ENCODE results near the gene NR2F1-AS1. TPM values are rescaled to one million over a fixed set of nuclear protein-coding genes. Genes with fewer than 3 reads are reported as not detected.

The NR2F1-AS1 gene
- total and polyA plus RNA-seq, 4 donors = 2.0 to 4.0 (median 2.1) TPM

- no peaks in the 10 kb centered on the region for H3K9me3 ChIP-seq (ENCODE audit: control insufficient read depth in 4 of 4, low read length in 3 of 4)
- no peak overlapping the region for H3K27ac ChIP-seq (ENCODE audit: low read depth in 1 of 2, low read length in 2 of 2)
- DNase-seq (ENCODE audit: low spot score) = no peak
- no peak overlapping the region for H3K4me3 ChIP-seq (ENCODE audit: low read depth in 1 of 3, low read length in 3 of 3)
- no peak for TF ChIP-seq TAF1 (conservative IDR thresholded peaks at IDR 0.05)
- TF ChIP-seq YY1 (IDR thresholded peaks at IDR 0.05) = no peak
- TF ChIP-seq HNF4G (IDR thresholded peaks at IDR 0.05) = no peak
- TF ChIP-seq, protein P1, sequence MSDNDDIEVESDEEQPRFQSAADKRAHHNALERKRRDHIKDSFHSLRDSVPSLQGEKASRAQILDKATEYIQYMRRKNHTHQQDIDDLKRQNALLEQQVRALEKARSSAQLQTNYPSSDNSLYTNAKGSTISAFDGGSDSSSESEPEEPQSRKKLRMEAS (IDR thresholded peaks at IDR 0.05) = no peak
- no peak for TF ChIP-seq SP1 (IDR thresholded peaks at IDR 0.05)
- TF ChIP-seq NR2F2 (IDR thresholded peaks at IDR 0.05) = no peak
- TF ChIP-seq REST (IDR thresholded peaks at IDR 0.05) = no peak
- no peak for TF ChIP-seq JUND (IDR thresholded peaks at IDR 0.05)
- TF ChIP-seq HNF4A (conservative IDR thresholded peaks at IDR 0.05) = no peak
- TF ChIP-seq EGR1 (IDR thresholded peaks at IDR 0.05; ENCODE audit: low read depth in 2 of 2) = no peak
- no peak for TF ChIP-seq GABPA (IDR thresholded peaks at IDR 0.05 in 1 of 2, conservative IDR thresholded peaks at IDR 0.05 in 1 of 2)
- no peak for TF ChIP-seq RXRA (IDR thresholded peaks at IDR 0.05)
- TF ChIP-seq, protein P2, sequence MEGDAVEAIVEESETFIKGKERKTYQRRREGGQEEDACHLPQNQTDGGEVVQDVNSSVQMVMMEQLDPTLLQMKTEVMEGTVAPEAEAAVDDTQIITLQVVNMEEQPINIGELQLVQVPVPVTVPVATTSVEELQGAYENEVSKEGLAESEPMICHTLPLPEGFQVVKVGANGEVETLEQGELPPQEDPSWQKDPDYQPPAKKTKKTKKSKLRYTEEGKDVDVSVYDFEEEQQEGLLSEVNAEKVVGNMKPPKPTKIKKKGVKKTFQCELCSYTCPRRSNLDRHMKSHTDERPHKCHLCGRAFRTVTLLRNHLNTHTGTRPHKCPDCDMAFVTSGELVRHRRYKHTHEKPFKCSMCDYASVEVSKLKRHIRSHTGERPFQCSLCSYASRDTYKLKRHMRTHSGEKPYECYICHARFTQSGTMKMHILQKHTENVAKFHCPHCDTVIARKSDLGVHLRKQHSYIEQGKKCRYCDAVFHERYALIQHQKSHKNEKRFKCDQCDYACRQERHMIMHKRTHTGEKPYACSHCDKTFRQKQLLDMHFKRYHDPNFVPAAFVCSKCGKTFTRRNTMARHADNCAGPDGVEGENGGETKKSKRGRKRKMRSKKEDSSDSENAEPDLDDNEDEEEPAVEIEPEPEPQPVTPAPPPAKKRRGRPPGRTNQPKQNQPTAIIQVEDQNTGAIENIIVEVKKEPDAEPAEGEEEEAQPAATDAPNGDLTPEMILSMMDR (IDR thresholded peaks at IDR 0.05; ENCODE audit: low read depth, low read length, missing input control) = no peak
- TF ChIP-seq FOXA2 (IDR thresholded peaks at IDR 0.05) = no peak
- no peak for TF ChIP-seq RAD21 (IDR thresholded peaks at IDR 0.05)
- H3K27me3 ChIP-seq (ENCODE audit: control insufficient read depth in 4 of 4, insufficient read depth in 4 of 4, low read length in 3 of 4) = no peaks in the 10 kb centered on the region
- H3K9ac ChIP-seq (ENCODE audit: low read depth in 1 of 2, low read length in 2 of 2) = no peak overlapping the region
- WGBS = 72% methylated on average over 3 of the region's 3 CpGs
- H3K36me3 ChIP-seq (ENCODE audit: control insufficient read depth in 4 of 4, insufficient read depth in 3 of 4, low read depth in 1 of 4, low read length in 3 of 4) = no peaks in the 10 kb centered on the region
- H3K4me1 ChIP-seq (ENCODE audit: control insufficient read depth in 4 of 4, insufficient read depth in 4 of 4, low read length in 3 of 4) = no peaks in the 10 kb centered on the region
Observed at GRCh38 chr5:93512799-93513198, 68.2 kb downstream of the NR2F1-AS1 start.

GRCh38 chr5:93511445-93511844, 69.6 kb downstream of the NR2F1-AS1 start:
- TF ChIP-seq HNF4G (IDR thresholded peaks at IDR 0.05) (no peak), JUND (IDR thresholded peaks at IDR 0.05) (no peak), RXRA (IDR thresholded peaks at IDR 0.05) (no peak), EGR1 (IDR thresholded peaks at IDR 0.05; ENCODE audit: low read depth in 2 of 2) (no peak), TAF1 (conservative IDR thresholded peaks at IDR 0.05) (no peak), FOXA2 (IDR thresholded peaks at IDR 0.05) (no peak), GABPA (IDR thresholded peaks at IDR 0.05 in 1 of 2, conservative IDR thresholded peaks at IDR 0.05 in 1 of 2) (no peak), REST (IDR thresholded peaks at IDR 0.05) (no peak), RAD21 (IDR thresholded peaks at IDR 0.05) (no peak), FOXA1 (IDR thresholded peaks at IDR 0.05) (no peak)
- no peak overlapping the region for H3K9ac ChIP-seq (ENCODE audit: low read depth in 1 of 2, low read length in 2 of 2)
- H3K27ac ChIP-seq (ENCODE audit: low read depth in 1 of 2, low read length in 2 of 2) = no peak overlapping the region
- H3K36me3 ChIP-seq (ENCODE audit: control insufficient read depth in 4 of 4, insufficient read depth in 3 of 4, low read depth in 1 of 4, low read length in 3 of 4) = no peaks in the 10 kb centered on the region
- H3K27me3 ChIP-seq (ENCODE audit: control insufficient read depth in 4 of 4, insufficient read depth in 4 of 4, low read length in 3 of 4) = no peaks in the 10 kb centered on the region
- H3K4me1 ChIP-seq (ENCODE audit: control insufficient read depth in 4 of 4, insufficient read depth in 4 of 4, low read length in 3 of 4) = no peaks in the 10 kb centered on the region
- WGBS = 94% methylated on average over 2 of the region's 2 CpGs
- no peaks in the 10 kb centered on the region for H3K9me3 ChIP-seq (ENCODE audit: control insufficient read depth in 4 of 4, low read length in 3 of 4)
- no peak overlapping the region for H3K4me3 ChIP-seq (ENCODE audit: low read depth in 1 of 3, low read length in 3 of 3)
- DNase-seq (ENCODE audit: low spot score) = no peak
